Hepatocyte (in vitro differentiated cells): ENCODE data around the gene VIL1.

ENCODE experiments used
- CTCF ChIP-seq: fragments of 200-600 bp; sonication (generic); IDR thresholded peaks from 2 replicates; pipeline ENCODE4 v1.5.1; 2016; ENCODE audit warnings: antibody characterized with exemption, mild to moderate bottlenecking; ENCODE audit not compliant: poor library complexity
- EZH2 ChIP-seq: fragments of 200-600 bp; sonication (generic); IDR thresholded peaks from 2 replicates; pipeline ENCODE4 v1.6.1; 2016; ENCODE audit warnings: antibody characterized with exemption, mild to moderate bottlenecking, borderline replicate concordance
- EZH2phosphoT487 ChIP-seq: fragments of 200-600 bp; sonication (generic); IDR thresholded peaks from one replicate; pipeline ENCODE4 v1.6.1; 2018; ENCODE audit warnings: antibody characterized with exemption, mild to moderate bottlenecking, low read depth, moderate library complexity; ENCODE audit not compliant: unreplicated experiment, severe bottlenecking

DNA sequence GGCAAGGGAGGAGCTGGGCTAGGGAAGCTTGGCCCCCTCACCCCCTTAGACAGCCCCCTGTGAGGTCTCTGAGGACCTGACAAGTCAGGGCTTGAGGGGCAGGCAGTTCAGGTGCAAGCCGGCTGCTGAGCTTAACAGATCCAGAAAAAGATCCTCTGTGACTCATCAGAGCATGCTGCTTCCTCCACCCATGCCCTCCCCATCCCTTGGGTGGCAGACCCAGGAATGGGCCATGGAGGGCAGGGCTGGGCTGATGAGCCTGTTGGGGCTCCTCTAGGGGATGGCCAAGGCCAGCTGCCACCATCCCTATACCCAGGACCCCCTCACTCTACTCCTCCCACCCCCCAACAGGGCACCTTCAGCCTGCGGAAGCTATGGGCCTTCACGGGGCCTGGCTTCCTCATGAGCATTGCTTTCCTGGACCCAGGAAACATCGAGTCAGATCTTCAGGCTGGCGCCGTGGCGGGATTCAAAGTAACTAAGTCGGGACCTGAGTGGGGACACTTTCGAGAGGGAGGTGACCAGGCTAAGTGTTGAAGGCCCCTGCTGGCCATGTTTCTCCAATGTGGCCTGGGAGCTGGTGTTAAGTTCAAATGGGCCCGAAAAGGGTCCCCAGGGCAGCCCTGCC lies 34.9 kb upstream of the VIL1 start:
- no peak for TF ChIP-seq EZH2phosphoT487
- TF ChIP-seq CTCF: no peak
- TF ChIP-seq EZH2: no peak
